ENCODE measurements around the gene OTUD1. TPM values are rescaled to one million over a fixed set of nuclear protein-coding genes. Genes with fewer than 3 reads are reported as not detected.

OTUD1 gene
- polyA plus RNA-seq, 1 donor from 2014 or later: 6.0 TPM

DNA sequence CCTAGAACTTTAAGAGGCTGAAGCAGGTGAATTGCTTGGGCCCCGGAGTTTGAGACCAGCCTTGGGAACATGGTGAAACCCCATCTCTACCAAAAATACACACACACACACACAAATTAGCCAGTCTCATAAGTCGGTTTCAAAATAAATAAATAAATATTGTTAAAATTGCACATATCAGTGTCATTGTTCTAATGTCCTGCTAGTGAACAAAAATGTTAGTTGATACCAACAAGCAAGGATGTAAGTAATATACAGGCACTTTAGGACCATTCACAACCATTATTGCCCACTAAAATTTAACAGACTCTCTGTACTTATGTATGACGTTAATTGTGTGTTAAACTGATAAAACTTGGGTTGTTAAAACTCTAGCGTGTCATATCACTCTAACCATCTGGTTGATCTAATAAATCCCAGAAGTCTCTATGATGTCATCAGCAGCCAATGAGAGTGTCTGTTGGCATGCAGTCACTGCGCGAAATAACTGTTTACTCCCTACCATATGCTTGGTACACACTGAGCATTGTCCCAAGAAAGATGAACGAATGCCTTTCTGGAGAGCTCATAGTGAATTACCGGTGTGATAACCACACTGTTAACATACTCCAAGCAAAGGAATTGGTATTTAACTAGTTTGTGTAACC is 30.4 kb upstream of the OTUD1 start:
- no peaks in the 10 kb centered on the region for H3K9me3 ChIP-seq (ENCODE audit: low read length)
- H3K79me2 ChIP-seq (replicated peaks; ENCODE audit: insufficient read depth, low read length): no peaks in the 10 kb centered on the region
- H3K27ac ChIP-seq (ENCODE audit: low read length): no peak overlapping the region
- no peaks in the 10 kb centered on the region for H3K9me2 ChIP-seq (ENCODE audit: insufficient read depth, low read length)
- H4K20me1 ChIP-seq (ENCODE audit: insufficient read depth): no peaks in the 10 kb centered on the region
- no peak overlapping the region for H3K4me3 ChIP-seq (ENCODE audit: low read length)
- H3F3A ChIP-seq (ENCODE audit: insufficient read depth, low read length, poor library complexity, severe bottlenecking): no peaks in the 10 kb centered on the region
- no peaks in the 10 kb centered on the region for H3K27me3 ChIP-seq (ENCODE audit: insufficient read depth, low read depth, low read length)
- TF ChIP-seq REST (IDR thresholded peaks at IDR 0.05; ENCODE audit: borderline replicate concordance) (no peak), RAD21 (conservative IDR thresholded peaks at IDR 0.05) (no peak), MXI1 (conservative IDR thresholded peaks at IDR 0.05; ENCODE audit: poor library complexity, severe bottlenecking) (no peak), CTCF (IDR thresholded peaks at IDR 0.05; ENCODE audit: poor library complexity, severe bottlenecking) (no peak), SMC3 (conservative IDR thresholded peaks at IDR 0.05; ENCODE audit: poor library complexity) (no peak)
- no peak overlapping the region for H3K9ac ChIP-seq (ENCODE audit: low read length)
- H2AFZ ChIP-seq (ENCODE audit: low read depth, low read length): no peak overlapping the region
- no peak overlapping the region for H3K4me2 ChIP-seq (ENCODE audit: low read length)
- H3K36me3 ChIP-seq (ENCODE audit: insufficient read depth, low read length): no peaks in the 10 kb centered on the region

DNA sequence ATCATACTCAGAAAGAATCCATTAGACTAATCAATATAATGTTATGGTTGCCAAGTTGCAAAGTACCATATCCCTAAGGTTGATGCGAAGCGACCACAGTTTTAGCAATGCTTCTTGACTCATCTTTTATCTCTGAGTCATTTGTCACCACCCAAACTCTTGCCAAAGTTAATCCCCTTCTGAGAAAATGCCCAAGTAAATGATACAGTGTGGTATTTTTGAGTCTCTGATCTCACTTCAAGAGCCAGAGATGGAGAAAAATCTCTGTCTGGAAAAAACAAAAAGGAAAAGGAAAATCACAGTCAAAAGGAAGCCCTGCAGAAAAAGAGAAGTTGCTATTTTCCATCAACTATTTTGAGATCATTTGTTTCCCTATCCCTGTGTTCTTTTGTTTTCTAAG is 26.7 kb upstream of the OTUD1 start:
- Histone ChIP-seq H3K27ac (ENCODE audit: low read length) (no peak overlapping the region), H4K20me1 (ENCODE audit: insufficient read depth) (no peaks in the 10 kb centered on the region), H3F3A (ENCODE audit: insufficient read depth, low read length, poor library complexity, severe bottlenecking) (no peaks in the 10 kb centered on the region), H3K4me2 (ENCODE audit: low read length) (no peak overlapping the region), H3K27me3 (ENCODE audit: insufficient read depth, low read depth, low read length) (no peaks in the 10 kb centered on the region), H3K9me2 (ENCODE audit: insufficient read depth, low read length) (no peaks in the 10 kb centered on the region), H3K9me3 (ENCODE audit: low read length) (no peaks in the 10 kb centered on the region), H3K9ac (ENCODE audit: low read length) (no peak overlapping the region), H3K36me3 (ENCODE audit: insufficient read depth, low read length) (no peaks in the 10 kb centered on the region), H2AFZ (ENCODE audit: low read depth, low read length) (no peak overlapping the region), H3K79me2 (replicated peaks; ENCODE audit: insufficient read depth, low read length) (no peaks in the 10 kb centered on the region), H3K4me3 (ENCODE audit: low read length) (no peak overlapping the region)
- no peak for TF ChIP-seq POLR2AphosphoS5 (IDR thresholded peaks at IDR 0.05)
- no peak for TF ChIP-seq RAD21 (conservative IDR thresholded peaks at IDR 0.05)
- no peak for TF ChIP-seq CTCF (IDR thresholded peaks at IDR 0.05; ENCODE audit: poor library complexity, severe bottlenecking)
- TF ChIP-seq EZH2 (IDR thresholded peaks at IDR 0.05; ENCODE audit: borderline replicate concordance, insufficient read depth, low read length, poor library complexity, severe bottlenecking): no peak
- no peak for TF ChIP-seq TAF1 (IDR thresholded peaks at IDR 0.05; ENCODE audit: low read depth)
- TF ChIP-seq SMC3 (conservative IDR thresholded peaks at IDR 0.05; ENCODE audit: poor library complexity): no peak
- no peak for TF ChIP-seq REST (IDR thresholded peaks at IDR 0.05; ENCODE audit: borderline replicate concordance)
- TF ChIP-seq MXI1 (conservative IDR thresholded peaks at IDR 0.05; ENCODE audit: poor library complexity, severe bottlenecking): no peak
- no peak for TF ChIP-seq EP300 (conservative IDR thresholded peaks at IDR 0.05; ENCODE audit: poor library complexity, severe bottlenecking)

Measured in neural cell (in vitro differentiated cells).